Sciatic nerve (tissue), 2 donors: ENCODE results near the gene HMGCL. TPM values are rescaled to one million over a fixed set of nuclear protein-coding genes. Genes with fewer than 3 reads are reported as not detected.
"Not testable (repeated sequence)": the region's sequence is repeated elsewhere in the genome, so short reads cannot be mapped to it uniquely, and the experiment has no call there.

Experiments used
- ATAC-seq: fragments of 200-7000 bp; cut with Tn5 transposase; one replicate; pipeline ENCODE4 v1.9.1; 2020; ENCODE audit warnings: mild to moderate bottlenecking, moderate library complexity
- DNase-seq: peaks from one replicate; pipeline ENCODE4 v3.0.0-alpha.2; 2020; ENCODE audit warnings: low spot score
- intact Hi-C: fragments of 100-400 bp; cut with DNase I; formaldehyde crosslinking; loops from one replicate; pipeline ENCODE4 v1.14.2; 2022
- total RNA-seq: library from RNA; stranded (reverse); fragmentation: NEBNext Ultra II Directional; extraction: Animal tissue kit (Norgen Biotek cat#: 25700); gene quantifications from one replicate; pipeline ENCODE4 v1.2.1, GENCODE V29; 2021
- donor health status: DM: no; HTN: no; CAD: no.
- donor health status: DM: no; HTN: no; CAD: no.

HMGCL gene
- total RNA-seq, 1 donor from 2014 or later = 34.4 TPM

DNA sequence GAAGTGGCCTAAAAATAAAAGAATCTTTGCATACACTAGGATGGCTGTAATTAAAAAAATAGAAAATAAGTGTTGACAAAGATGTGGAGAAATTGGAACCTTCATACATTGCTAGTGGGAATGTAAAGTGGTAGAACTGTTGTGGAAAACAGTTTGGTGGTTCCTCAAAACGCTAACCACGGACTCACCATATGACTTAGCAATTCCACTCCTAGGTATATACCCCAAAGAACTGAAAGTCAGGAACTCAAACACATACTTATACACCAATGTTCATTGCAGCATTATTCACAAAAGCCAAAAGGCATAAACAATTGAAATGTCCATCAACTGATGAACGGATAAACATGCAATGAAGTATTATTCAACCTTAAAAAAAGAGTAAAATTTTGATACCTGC, 10.8 kb upstream of the HMGCL start:
- no peak for DNase-seq
- no peak for ATAC-seq
- intact Hi-C loops = no loop called here

GRCh38 chr1:23834156-23834555, 8.9 kb upstream of the HMGCL start:
- DNase-seq, intact Hi-C loops, ATAC-seq: not testable (repeated sequence)

- DNase-seq (no peak), ATAC-seq (no peak)
- intact Hi-C loops = no loop called here
These were observed 2.5 kb upstream of the HMGCL start for GRCh38 chr1:23827717-23828116.

DNA sequence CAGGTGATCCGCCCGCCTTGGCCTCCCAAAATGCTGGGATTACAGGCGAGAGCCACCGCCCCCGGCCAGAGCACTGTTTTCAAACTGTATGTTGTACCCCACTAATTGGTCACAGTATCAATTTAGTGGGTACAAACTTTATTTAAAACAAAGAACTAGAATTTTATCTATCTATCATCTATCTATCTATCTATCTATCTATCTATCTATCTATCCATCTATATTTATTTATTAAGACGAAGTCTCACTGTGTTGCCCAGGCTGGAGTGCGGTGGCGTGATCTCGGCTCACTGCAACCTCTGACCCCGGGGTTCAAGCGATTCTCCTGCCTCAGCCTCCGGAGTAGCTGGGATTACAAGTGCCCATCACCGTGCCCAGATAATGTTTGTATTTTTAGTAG, 1.4 kb upstream of the HMGCL start:
- DNase-seq, ATAC-seq: not testable (repeated sequence)
- intact Hi-C loops = loop anchor here (1.0 kb wide), 1 partner anchor 40 kb away; no protein-coding TSS in a partner anchor

DNA sequence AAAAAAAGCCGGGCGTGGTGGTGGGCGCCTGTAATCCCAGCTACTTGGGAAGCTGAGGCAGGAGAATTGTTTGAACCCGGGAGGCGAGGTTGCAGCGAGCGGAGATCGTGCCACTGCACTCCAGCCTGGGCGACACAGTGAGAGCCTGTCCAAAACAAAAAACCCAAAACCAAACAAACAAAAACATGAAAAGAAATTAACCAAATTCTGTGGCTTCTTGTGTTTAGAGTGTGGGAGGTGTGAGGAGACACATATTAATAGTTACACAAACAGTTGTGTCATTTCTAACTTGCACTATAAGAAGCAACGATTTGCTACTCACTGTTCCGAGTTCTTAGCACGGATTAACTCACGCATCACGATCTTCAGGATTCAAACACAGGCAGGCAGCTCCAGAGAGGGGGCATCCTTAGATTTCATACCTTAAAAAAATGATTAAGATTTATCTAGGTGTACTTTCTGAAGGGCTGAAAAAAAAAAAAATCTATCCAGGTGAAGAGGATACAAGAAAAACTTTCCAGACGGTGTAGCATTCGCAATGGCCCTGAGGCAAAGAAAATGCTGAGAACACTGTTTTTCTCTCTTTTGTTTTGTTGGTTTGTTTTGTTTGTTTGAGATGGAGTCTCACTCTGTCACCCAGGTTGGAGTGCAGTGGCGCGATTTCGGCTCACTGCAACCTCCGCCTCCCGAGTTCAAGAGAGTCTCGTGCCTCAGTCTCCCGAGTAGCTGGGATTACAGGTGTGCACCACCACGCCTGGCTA, 713 bp upstream of the HMGCL start:
- ATAC-seq (peak; percentile 14), DNase-seq (no peak)
- intact Hi-C loops = loop anchor here (1.0 kb wide), 1 partner anchor 40 kb away; no protein-coding TSS in a partner anchor

DNA sequence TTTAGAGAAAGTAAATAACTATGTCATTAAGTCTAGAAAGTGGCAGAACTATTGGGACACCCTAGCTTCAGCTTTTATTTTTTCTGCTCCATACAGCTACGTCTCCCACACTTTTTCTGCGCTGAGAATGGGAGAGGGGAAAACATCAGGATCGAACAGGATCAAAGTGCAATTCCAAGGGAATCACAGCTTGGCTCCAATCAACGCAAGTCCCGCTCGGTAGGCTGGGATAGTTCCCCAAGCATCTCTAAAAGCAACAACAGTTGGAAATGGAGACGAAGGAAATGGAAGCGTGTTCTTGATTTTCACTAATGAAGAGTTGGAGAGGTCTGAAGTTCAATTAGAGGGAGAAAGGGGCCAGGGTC, 536 bp downstream of the HMGCL start:
- intact Hi-C loops = no loop called here
- ATAC-seq (no peak), DNase-seq (no peak)

DNA sequence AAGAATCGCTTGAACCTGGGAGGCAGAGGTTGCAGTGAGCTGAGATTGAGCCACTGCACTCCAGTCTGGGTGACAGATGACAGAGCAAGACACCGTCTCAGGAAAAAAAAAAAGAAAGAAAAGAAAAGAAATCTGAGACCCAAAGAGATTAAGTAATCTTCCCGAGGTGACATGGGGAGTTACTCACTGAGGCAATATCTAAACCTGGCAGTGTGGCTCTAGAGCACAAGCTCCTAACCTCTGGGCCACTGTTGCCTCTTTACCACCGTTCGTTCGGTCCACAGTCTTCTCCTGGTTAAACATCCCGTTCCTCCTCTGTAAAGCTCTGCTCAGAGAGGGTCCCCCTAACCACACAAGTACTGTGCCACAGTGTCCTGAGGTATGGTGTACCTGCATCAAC, 1.5 kb downstream of the HMGCL start:
- no peak for ATAC-seq
- intact Hi-C loops = no loop called here
- DNase-seq = no peak

DNA sequence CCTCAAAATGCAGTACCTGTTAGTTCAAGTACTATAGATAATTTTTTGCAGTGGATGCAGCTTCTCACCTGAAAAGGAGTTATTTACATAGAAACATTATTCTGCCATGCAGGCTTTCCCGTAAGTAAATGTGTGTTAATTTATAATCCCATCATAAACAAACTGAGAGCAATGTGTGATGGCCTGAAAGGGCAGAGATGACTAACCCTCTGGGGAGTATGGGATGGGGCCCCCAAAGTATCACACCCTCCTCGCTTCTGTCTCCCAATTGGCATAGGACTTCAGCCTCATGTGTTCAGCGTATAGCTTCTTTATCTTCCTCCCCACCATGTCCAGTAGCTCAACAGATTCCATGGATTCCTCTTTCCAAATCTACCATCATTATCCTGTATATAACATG, 7.6 kb downstream of the HMGCL start:
- no peak for DNase-seq
- intact Hi-C loops = no loop called here
- no peak for ATAC-seq

GRCh38 chr1:23816906-23817305, 8.3 kb downstream of the HMGCL start:
- ATAC-seq (no peak), DNase-seq (no peak)
- intact Hi-C loops = no loop called here

GRCh38 chr1:23816361-23816760, 8.9 kb downstream of the HMGCL start:
- DNase-seq (no peak), ATAC-seq (no peak)
- intact Hi-C loops = no loop called here

DNA sequence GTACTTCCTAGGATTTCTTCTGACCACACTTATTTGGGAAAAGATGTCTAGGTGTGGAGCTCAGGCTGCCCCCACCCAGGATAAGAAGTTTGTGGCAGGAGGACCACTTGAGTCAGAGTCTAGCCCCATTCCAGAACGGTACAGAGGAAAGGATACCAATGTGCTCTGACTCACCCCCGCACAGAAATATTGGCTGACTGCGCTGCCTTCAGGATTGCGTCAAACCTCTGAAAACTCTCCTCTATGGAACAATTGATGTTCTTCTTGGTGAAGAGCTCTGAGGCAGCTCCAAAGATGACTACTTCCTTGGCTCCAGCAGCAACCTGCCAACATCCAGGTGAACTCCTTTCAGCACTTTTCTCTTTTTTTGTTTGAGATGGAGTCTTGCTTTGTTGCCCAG, 11.2 kb downstream of the HMGCL start:
- DNase-seq (no peak), ATAC-seq (no peak)
- intact Hi-C loops = no loop called here

DNA sequence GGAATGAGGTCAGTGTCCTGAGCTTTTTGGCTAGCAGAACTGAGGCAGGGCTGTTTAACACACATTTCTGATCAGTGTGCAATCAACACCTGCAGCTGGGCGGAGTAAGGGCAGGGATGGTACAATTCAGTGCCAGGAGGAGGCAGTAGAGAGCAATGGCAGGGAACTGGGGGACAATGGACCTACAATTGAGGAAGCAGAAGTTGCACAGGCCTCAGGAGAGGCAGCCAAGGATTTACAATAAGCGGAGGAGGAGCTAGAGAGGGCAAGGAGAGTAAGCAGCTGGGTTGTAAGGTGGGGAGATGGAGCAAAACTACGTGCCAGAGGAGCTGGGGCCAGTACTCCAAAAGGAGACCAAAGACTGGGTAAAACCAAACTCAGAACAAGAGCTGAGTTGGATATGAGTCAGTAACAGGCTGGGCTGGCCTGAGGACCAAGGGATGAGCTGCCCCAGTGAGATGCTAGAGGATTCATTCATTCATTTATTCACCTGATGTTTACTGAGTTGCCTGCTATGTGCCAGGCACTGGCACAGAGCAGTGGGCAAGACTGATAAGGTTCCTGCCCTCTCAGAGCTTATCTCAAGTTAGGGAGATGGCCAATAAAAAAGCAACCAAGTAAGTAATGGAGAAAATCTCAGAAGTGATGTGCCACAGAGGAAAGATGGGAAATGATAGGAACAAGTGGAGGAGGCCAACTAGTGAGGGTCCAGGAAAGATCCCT, 14.2 kb downstream of the HMGCL start:
- DNase-seq (no peak), ATAC-seq (peak; percentile 67)
- intact Hi-C loops = no loop called here

DNA sequence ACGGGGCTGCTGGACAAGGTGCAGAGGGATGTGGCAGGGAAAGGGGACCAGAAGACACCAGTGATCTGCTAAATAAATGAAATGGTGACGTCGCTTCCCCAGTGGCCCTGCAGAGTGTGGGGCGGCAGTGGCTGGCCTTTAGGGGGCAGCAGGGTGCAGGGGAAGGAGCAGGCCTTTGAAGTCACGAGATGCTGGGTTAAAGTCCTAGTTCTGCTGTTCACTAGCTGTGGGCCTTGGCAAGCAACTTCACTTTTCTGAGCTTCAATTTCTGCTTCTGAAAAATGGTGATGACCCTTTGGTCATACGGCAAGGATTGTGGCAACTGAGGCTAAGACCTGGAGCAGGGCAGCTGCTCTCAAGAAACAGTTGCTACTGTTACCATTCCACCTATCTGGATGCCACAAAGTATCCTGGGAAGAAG, 15.5 kb downstream of the HMGCL start:
- DNase-seq (peak; percentile 83), ATAC-seq (peak; percentile 86)
- intact Hi-C loops = no loop called here

DNA sequence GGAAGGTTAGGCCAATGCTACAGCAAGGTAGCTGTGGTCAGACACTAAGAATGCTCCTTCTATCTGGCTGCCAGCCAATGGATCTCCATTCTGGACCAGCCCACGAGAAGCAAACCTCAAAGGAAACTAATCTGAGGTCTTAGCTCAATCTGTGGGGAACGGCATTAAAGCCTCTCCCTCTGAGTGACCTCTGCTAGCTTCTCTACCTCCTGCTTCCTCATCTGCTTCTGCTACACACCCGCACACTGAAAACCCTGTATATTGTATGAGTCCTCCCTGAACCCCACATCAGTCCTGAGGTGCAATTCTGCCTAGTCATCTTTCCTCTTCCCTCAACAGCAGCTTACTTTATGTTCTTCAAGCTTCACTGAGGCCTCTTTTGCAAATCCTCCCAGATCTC, 17.8 kb downstream of the HMGCL start:
- ATAC-seq = no peak
- DNase-seq = no peak
- intact Hi-C loops = no loop called here

DNA sequence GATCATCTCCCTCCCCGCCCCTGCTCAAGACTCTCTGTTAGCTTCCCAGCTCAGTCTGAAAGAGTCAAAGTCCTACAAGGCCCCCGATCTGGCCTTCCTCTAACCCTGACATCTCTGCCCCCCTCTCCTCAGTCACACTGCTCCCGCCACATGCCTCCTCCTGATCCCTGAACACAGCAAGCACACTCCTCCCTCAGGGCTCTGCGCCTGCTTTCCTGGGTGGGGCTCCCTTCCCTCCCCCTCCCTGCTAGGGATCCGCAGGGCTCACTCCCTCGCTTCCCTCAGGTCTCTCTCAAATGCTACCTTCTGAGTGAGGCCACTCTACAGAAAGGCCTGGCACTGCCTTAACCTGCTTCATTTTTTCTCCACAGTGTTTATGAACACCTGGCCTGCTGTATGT, 18.9 kb downstream of the HMGCL start:
- intact Hi-C loops = no loop called here
- DNase-seq = no peak

GRCh38 chr1:23805025-23805424, 20.2 kb downstream of the HMGCL start:
- intact Hi-C loops = no loop called here
- DNase-seq (no peak), ATAC-seq (no peak)

More for the DNA sequence above, 18.9 kb downstream of the HMGCL start:
- ATAC-seq = no peak

DNA sequence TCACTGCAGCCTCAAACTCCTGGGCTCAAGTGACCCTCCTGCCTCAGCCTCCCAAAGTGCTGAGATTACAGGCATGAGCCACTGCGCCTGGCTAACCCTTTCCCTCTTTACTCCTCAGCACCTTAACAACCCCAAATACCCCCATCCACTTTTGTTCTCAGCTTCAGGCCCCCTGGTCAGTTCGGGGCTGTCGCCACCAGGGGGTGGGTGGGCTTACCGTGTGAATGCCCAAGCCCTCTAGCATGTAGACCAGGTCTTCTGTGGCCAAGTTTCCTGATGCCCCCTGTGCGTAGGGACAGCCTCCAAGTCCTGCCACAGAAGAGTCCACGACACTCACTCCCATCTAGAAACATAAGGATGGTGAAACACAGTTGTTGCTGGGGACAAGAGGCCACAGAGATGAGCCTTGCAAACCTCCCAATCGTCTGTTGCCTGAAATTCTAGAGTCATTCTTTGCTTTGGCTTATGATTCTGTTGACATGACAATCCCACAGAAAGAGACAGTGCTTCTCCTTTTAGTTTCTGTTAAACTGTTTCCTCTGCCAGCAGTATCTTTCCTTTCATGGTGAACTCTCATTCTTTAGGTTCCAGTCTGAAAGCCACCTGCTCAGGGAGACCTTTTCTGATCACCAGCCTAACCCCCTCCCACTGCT, 20.9 kb downstream of the HMGCL start:
- intact Hi-C loops = no loop called here
- DNase-seq = no peak
- ATAC-seq = no peak

- intact Hi-C loops = no loop called here
- DNase-seq (no peak), ATAC-seq (no peak)
These were observed 21.6 kb downstream of the HMGCL start for GRCh38 chr1:23803674-23804073.

- DNase-seq, intact Hi-C loops, ATAC-seq: not testable (repeated sequence)
These were observed 22.4 kb downstream of the HMGCL start for GRCh38 chr1:23802809-23803342.

GRCh38 chr1:23801876-23802275, 23.4 kb downstream of the HMGCL start:
- intact Hi-C loops = no loop called here
- DNase-seq = no peak
- no peak for ATAC-seq
